Smooth muscle cell of the umbilical artery (primary cell): ENCODE data around the gene PAEP. TPM values are rescaled to one million over a fixed set of nuclear protein-coding genes. Genes with fewer than 3 reads are reported as not detected.

Experiments used
- total RNA-seq: library from RNA; depleted of rRNA; stranded (reverse); fragments of >200 nt; gene quantifications from 2 replicates; pipeline ENCODE4 v1.2.3, GENCODE V29; 2014

PAEP gene
- not detected in 2 replicates for total RNA-seq

DNA sequence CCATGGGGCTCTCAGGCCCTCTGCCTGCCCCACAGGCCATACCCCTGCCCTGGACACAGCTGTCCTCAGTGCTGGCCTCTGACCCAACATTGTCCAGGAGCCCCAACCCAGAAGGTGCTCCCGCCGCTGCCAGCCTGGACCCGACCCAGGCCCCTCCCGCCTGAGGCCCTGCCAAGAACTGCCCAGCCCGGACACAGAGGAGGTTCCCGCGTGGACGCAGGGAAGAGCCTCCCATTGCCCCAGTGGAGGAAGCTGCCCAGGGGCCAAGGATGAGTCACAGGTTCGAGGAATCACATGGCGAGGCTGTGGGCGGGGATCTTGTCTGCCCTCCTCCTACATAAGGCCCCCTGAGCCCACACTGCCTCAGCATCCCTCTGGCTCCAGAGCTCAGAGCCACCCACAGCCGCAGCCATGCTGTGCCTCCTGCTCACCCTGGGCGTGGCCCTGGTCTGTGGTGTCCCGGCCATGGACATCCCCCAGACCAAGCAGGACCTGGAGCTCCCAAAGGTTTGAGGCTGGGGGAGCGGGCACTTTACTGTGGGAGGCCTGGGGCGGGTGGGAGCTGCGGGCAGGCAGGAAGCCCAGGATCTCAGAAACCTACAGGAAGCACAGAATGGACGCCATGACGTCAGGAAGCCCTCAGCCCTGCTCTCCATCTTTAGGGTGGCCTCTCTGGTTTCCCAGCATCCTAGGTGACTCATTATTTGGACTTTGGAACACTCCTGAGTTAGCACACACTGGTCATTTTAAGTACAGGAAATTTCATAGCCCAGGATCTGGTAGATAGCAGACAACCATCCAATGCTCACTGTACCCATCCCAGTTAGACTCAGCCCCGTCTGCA lies at the start of gene PAEP:
TSS of gene PAEP (plus strand) at position 366 of the 844 bp plus-strand sequence.

GRCh38 chr9:135520916-135521607 lies 40.5 kb upstream of the PAEP start, which contains the start of gene LCN1:
TSS of gene LCN1 (plus strand) at chr9:135521440. CDS start at chr9:135521498, 58 bp downstream.

GRCh38 chr9:135545646-135546176 lies 15.8 kb upstream of the PAEP start, which contains the start of gene OBP2A:
TSS of gene OBP2A (plus strand) at chr9:135546126. CDS start at chr9:135546181, 55 bp downstream.

Other genes starting within 250 kb of the PAEP start
- gene PPP1R26, start 82.0 kb upstream of the PAEP start, total RNA-seq, result 10.4 and 21.3 TPM in 2 replicates
- gene MRPS2, start 61.1 kb upstream of the PAEP start, total RNA-seq, result 5.3 and 11.6 TPM in 2 replicates
- gene LCN1, start 40.3 kb upstream of the PAEP start, total RNA-seq, result 0.59 TPM in 1 of 2 replicates, not detected in the other
- not detected in 2 replicates for gene OBP2A, start 15.6 kb upstream of the PAEP start, total RNA-seq
- gene GLT6D1, start 77.8 kb downstream of the PAEP start, total RNA-seq, result not detected in 2 replicates
- gene LCN9, start 101.6 kb downstream of the PAEP start, total RNA-seq, result not detected in 2 replicates
- not detected in 2 replicates for gene SOHLH1, start 137.7 kb downstream of the PAEP start, total RNA-seq
- not detected in 2 replicates for gene KCNT1, start 140.4 kb downstream of the PAEP start, total RNA-seq